K562 (cell line): ENCODE measurements around the gene WSCD2. TPM values are rescaled to one million over a fixed set of nuclear protein-coding genes. Genes with fewer than 3 reads are reported as not detected.

Source experiments
- ATAC-seq: fragments of 200-7000 bp; cut with Tn5 transposase; 3 replicates; pipeline ENCODE4 v1.9.1; 2020; ENCODE audit warnings: moderate library complexity
- BruUV-seq: library from RNA; stranded (reverse); fragments of 400-500 nt; replicated peaks from 2 replicates; lab custom pipeline; 2021; lab: Mats Ljungman, UMichigan
- CTCF ChIA-PET: fragments of 300-600 bp; formaldehyde crosslinking; extraction: SDS; loops from one replicate; lab custom pipeline; 2021; ENCODE audit warnings: low intra/inter-chr PET ratio; lab: Yijun Ruan, JAX
- POLR2A ChIA-PET: fragments of 300-600, 350-650 bp; sonication (Branson Sonifier 250); formaldehyde crosslinking; extraction: SDS; loops from one replicate; lab custom pipeline; 2021; ENCODE audit warnings: antibody characterized with exemption, inconsistent platforms; lab: Yijun Ruan, JAX
- DNase-seq, 4 experiments: peaks; one replicate each; pipeline versions ENCODE4 v3.0.0 to v3.0.0-alpha.2; 2011 to 2018; ENCODE audit warnings: low spot score in 3 of 4, mixed read lengths in 3 of 4; ENCODE audit errors: extremely low read depth in 1 of 4
- FAIRE-seq: peaks from 2 replicates; lab custom pipeline; 2011; peaks lifted over from hg19 to GRCh38; lab: Jason Lieb, UNC
- H2AFZ ChIP-seq: 2 replicates; pipeline ENCODE4 v1.6.0; 2011; ENCODE audit warnings: low read depth, low read length, control low read depth, inconsistent platforms
- H3K27ac ChIP-seq: fragments of 200-600 bp; 3 replicates; pipeline ENCODE4 v1.8.0; 2011; ENCODE audit warnings: low read depth, mild to moderate bottlenecking, control low read depth, inconsistent platforms, low read length, moderate library complexity, mixed read lengths; ENCODE audit errors: extremely low read depth
- H3K27me3 ChIP-seq, 2 experiments: fragments of 300-600 bp in 1 of 2; 2 replicates in 1 of 2; 3 replicates in 1 of 2; pipeline versions ENCODE4 v1.6.0 to v1.8.0; 2011; ENCODE audit warnings: inconsistent platforms in 2 of 2, low read length in 2 of 2, mild to moderate bottlenecking in 1 of 2, mixed read lengths in 1 of 2, moderate library complexity in 1 of 2; ENCODE audit not compliant: control insufficient read depth in 2 of 2, insufficient read depth in 2 of 2
- H3K36me3 ChIP-seq: fragments of 300-600 bp; 3 replicates; pipeline ENCODE4 v1.8.0; 2011; ENCODE audit warnings: mild to moderate bottlenecking, low read length, inconsistent platforms; ENCODE audit not compliant: control insufficient read depth, insufficient read depth
- H3K4me1 ChIP-seq, 2 experiments: fragments of 200-600 bp in 1 of 2; replicated peaks in 1 of 2; 2 replicates in 1 of 2; 3 replicates in 1 of 2; pipeline versions ENCODE4 v1.5.1 to v1.8.0; 2011; ENCODE audit warnings: inconsistent platforms in 2 of 2, low read length in 2 of 2, mild to moderate bottlenecking in 1 of 2, mixed read lengths in 1 of 2, moderate library complexity in 1 of 2; ENCODE audit not compliant: control insufficient read depth in 2 of 2, insufficient read depth in 2 of 2
- H3K4me2 ChIP-seq: 2 replicates; pipeline ENCODE4 v1.6.1; 2011; ENCODE audit warnings: low read length, control low read depth, inconsistent platforms, mixed read lengths; ENCODE audit not compliant: insufficient read depth
- H3K4me3 ChIP-seq: fragments of 200-600 bp; sonication (generic), shearing (Covaris generic); 2 replicates; pipeline ENCODE4 v1.5.1; 2016; ENCODE audit warnings: control low read depth, inconsistent platforms
- H3K79me2 ChIP-seq: fragments of 200-600 bp; 3 replicates; pipeline ENCODE4 v1.8.0; 2011; ENCODE audit warnings: low read length, inconsistent platforms; ENCODE audit not compliant: control insufficient read depth, insufficient read depth
- H3K9ac ChIP-seq, 2 experiments: 2 replicates each; pipeline versions ENCODE4 v1.6.0 to v1.6.1; 2011; ENCODE audit warnings: low read depth in 2 of 2, low read length in 2 of 2, control low read depth in 1 of 2, inconsistent platforms in 1 of 2, mild to moderate bottlenecking in 1 of 2, mixed read lengths in 1 of 2; ENCODE audit not compliant: insufficient read depth in 1 of 2
- H3K9me1 ChIP-seq: one replicate; pipeline ENCODE4 v1.6.0; 2011; ENCODE audit warnings: inconsistent platforms, mild to moderate bottlenecking, low read length, moderate library complexity; ENCODE audit not compliant: control insufficient read depth, insufficient read depth
- H3K9me3 ChIP-seq: replicated peaks from 2 replicates; pipeline ENCODE4 v1.5.1; 2011; ENCODE audit warnings: low read depth, low read length, inconsistent platforms; ENCODE audit not compliant: control insufficient read depth, insufficient read depth
- H4K20me1 ChIP-seq: replicated peaks from 2 replicates; pipeline ENCODE4 v1.6.1; 2011; ENCODE audit warnings: low read length, inconsistent platforms, mixed read lengths; ENCODE audit not compliant: control insufficient read depth, insufficient read depth
- CBFA2T2 ChIP-seq: fragments of 450-650 bp; conservative IDR thresholded peaks from 2 replicates; pipeline ENCODE4 v1.6.1; 2017; ENCODE audit warnings: mild to moderate bottlenecking
- CHD4 ChIP-seq: fragments of 200-600 bp; sonication (generic); IDR thresholded peaks from 3 replicates; pipeline ENCODE4 v1.6.1; 2012; ENCODE audit warnings: low read depth, mild to moderate bottlenecking, mixed read lengths, low read length, inconsistent platforms; ENCODE audit not compliant: insufficient read depth, insufficient replicate concordance, poor library complexity, severe bottlenecking
- EP300 ChIP-seq: IDR thresholded peaks from 2 replicates; pipeline ENCODE4 v1.6.1; 2012; ENCODE audit warnings: low read length, improper control_type of control experiment
- HCFC1 ChIP-seq: IDR thresholded peaks from 2 replicates; pipeline ENCODE4 v1.6.1; 2012; ENCODE audit warnings: low read depth, low read length, improper control_type of control experiment
- JUN ChIP-seq, 2 experiments: sonication (generic) in 1 of 2; formaldehyde crosslinking in 1 of 2; IDR thresholded peaks; 2 replicates each; pipeline versions ENCODE4 v1.6.1 to v1.8.0; 2012 to 2022; ENCODE audit warnings: borderline replicate concordance in 2 of 2, mild to moderate bottlenecking in 2 of 2, improper control_type of control experiment in 1 of 2, low read depth in 1 of 2, low read length in 1 of 2, missing genetic modification reagents in 1 of 2
- MTA3 ChIP-seq: fragments of 450-650 bp; formaldehyde crosslinking; IDR thresholded peaks from 2 replicates; pipeline ENCODE4 v1.6.1; 2017; ENCODE audit warnings: mild to moderate bottlenecking, borderline replicate concordance
- NEUROD1 ChIP-seq: fragments of 150-350 bp; IDR thresholded peaks from 2 replicates; pipeline ENCODE4 v1.6.1; 2014; ENCODE audit warnings: borderline replicate concordance, low read length, low read depth; ENCODE audit not compliant: partially characterized antibody
- PATZ1 ChIP-seq: fragments of 250-450 bp; sonication (Bioruptor Pico); IDR thresholded peaks from 2 replicates; pipeline ENCODE4 v1.5.0; 2020; ENCODE audit warnings: mild to moderate bottlenecking, borderline replicate concordance
- RAD51 ChIP-seq: fragments of 450-650 bp; IDR thresholded peaks from 2 replicates; pipeline ENCODE4 v1.7.1; 2016; ENCODE audit warnings: low read depth, mild to moderate bottlenecking, borderline replicate concordance
- RFX1 ChIP-seq: fragments of 450-650 bp; IDR thresholded peaks from 2 replicates; pipeline ENCODE4 v1.6.1; 2016; ENCODE audit warnings: mild to moderate bottlenecking, moderate library complexity
- SMARCE1 ChIP-seq: fragments of 450-650 bp; IDR thresholded peaks from 2 replicates; pipeline ENCODE4 v1.7.1; 2016; ENCODE audit warnings: mild to moderate bottlenecking
- WGBS: fragments of 100-300 bp; shearing (Covaris generic); methylation state at CpG from one replicate; pipeline ENCODE4 v1.1.6; 2016; ENCODE audit warnings: low coverage, mixed read lengths; ENCODE audit not compliant: insufficient coverage; ENCODE audit errors: missing lambda C conversion rate; 5-methylcytosine and 5-hydroxymethylcytosine counted together
- in situ Hi-C: fragments of 300-500 bp; cut with MboI; formaldehyde crosslinking; loops from 4 replicates; pipeline ENCODE4 v1.15.0; 2018; ENCODE audit warnings: inconsistent platforms, mixed read lengths
- intact Hi-C: fragments of 100-400 bp; cut with micrococcal nuclease; formaldehyde crosslinking; loops from 2 replicates; pipeline ENCODE4 v1.14.2; 2022
- polyA plus RNA-seq, 8 experiments: library from polyadenylated mRNA; depleted of rRNA in 4 of 8; stranded (reverse) in 5 of 8; unstranded in 3 of 8; fragments of >200 nt; fragmentation: Nextera tagmentation in 2 of 8; fragmentation: Illumina TruSeq in 1 of 8; extraction: Ambion mirVana in 2 of 8; extraction: Trizol in 1 of 8; gene quantifications; 2 replicates each; pipeline versions ENCODE4 v1.2.1 to v1.2.3, GENCODE V29; 2011 to 2014; ENCODE audit warnings: inconsistent platforms in 1 of 8, missing spikeins in 1 of 8
- total RNA-seq, 7 experiments: library from RNA; depleted of rRNA in 6 of 7; stranded (reverse); fragments of >200 nt in 6 of 7; fragmentation: Illumina TruSeq in 2 of 7; extraction: Trizol in 2 of 7; gene quantifications; 2 replicates each; pipeline versions ENCODE4 v1.2.1 to v1.2.3, GENCODE V29; 2011 to 2021; ENCODE audit warnings: low replicate concordance in 1 of 7
- TF ChIP-seq, protein P1 (sequence below): fragments of 450-650 bp; formaldehyde crosslinking; conservative IDR thresholded peaks from 2 replicates; pipeline ENCODE4 v1.4.0; 2022; ENCODE audit warnings: mild to moderate bottlenecking, missing genetic modification characterization

The WSCD2 gene
- total and polyA plus RNA-seq, 9 of the 15 experiments (the other 6 are each of a cell fraction or from before 2014, with no cell fraction given): 0.72 to 14.1 (median 4.0) TPM

DNA sequence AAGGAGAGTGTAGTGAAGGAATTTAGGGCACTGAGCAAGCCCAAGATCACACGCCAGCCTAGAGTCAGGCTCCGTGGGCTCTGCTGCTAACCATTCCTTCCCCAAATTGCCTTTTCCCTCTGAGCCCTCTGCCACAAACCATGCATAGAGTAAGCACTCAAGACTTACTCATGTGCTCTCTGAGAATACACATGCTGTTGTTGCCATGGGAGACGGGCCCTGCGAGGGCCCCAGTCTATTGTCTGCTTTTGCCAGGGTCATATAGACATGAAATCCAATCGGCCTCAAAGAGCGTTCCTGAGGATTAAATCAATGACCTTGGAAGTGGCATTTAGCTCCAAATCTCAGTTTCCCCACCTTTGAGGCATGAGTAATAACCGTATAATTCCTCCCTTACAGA, 48.7 kb upstream of the WSCD2 start:
- Histone ChIP-seq H3K27ac (no peak overlapping the region), H4K20me1 (no peaks in the 10 kb centered on the region)
- intact Hi-C loops: no loop called here
- BruUV-seq: no TSS peak
- no peak for TF ChIP-seq NEUROD1
- TF ChIP-seq HCFC1: no peak
- peak; percentile 48 for TF ChIP-seq RFX1
- TF ChIP-seq, all 486 proteins: peak for 1
- ChIA-PET POLR2A (no interaction called here), CTCF (interaction anchor here (0.7 kb wide), 1 partner anchor 378 kb away, joined by 3 read pairs; no protein-coding TSS in a partner anchor)
- H3K4me3 ChIP-seq: no peak overlapping the region
- DNase-seq (no peak), ATAC-seq (no peak), FAIRE-seq (no peak)
- no peak overlapping the region for H2AFZ ChIP-seq
- H3K4me2 ChIP-seq: no peak overlapping the region
- in situ Hi-C loops: no loop called here
- no peaks in the 10 kb centered on the region for H3K4me1 ChIP-seq
- H3K9ac ChIP-seq: no peak overlapping the region
- no peaks in the 10 kb centered on the region for H3K36me3 ChIP-seq
- H3K79me2 ChIP-seq: no peaks in the 10 kb centered on the region
- H3K9me1 ChIP-seq: no peaks in the 10 kb centered on the region
- 11% methylated on average over 7 of the region's 7 CpGs for WGBS
- H3K9me3 ChIP-seq: no peaks in the 10 kb centered on the region
- peaks cover 2 to 17% of the 10 kb centered on the region in 2 experiments; a peak in 4 of 5 replicates for H3K27me3 ChIP-seq

- no peaks in the 10 kb centered on the region for H3K79me2 ChIP-seq
- no peaks in the 10 kb centered on the region for H4K20me1 ChIP-seq
- H3K4me2 ChIP-seq: no peak overlapping the region
- FAIRE-seq (no peak), ATAC-seq (no peak), DNase-seq (no peak)
- no peak overlapping the region for H3K9ac ChIP-seq
- POLR2A ChIA-PET: interaction anchor here (0.6 to 1.3 kb wide), 3 partner anchors 9 to 28 kb away, joined by 3 to 4 read pairs (median 4); no protein-coding TSS in a partner anchor
- 0% methylated on average over 1 of the region's 1 CpG for WGBS
- H3K9me3 ChIP-seq: no peaks in the 10 kb centered on the region
- no peaks in the 10 kb centered on the region for H3K9me1 ChIP-seq
- H3K27me3 ChIP-seq: peaks cover 2 to 6% of the 10 kb centered on the region in 2 experiments; a peak in 2 of 5 replicates
- intact Hi-C loops (no loop called here), in situ Hi-C loops (no loop called here)
- BruUV-seq: no TSS peak
- no peak overlapping the region for H3K27ac ChIP-seq
- no peak overlapping the region for H2AFZ ChIP-seq
- H3K36me3 ChIP-seq: no peaks in the 10 kb centered on the region
- H3K4me3 ChIP-seq: no peak overlapping the region
- no peaks in the 10 kb centered on the region for H3K4me1 ChIP-seq
- CTCF ChIA-PET: no interaction called here
- TF ChIP-seq SMARCE1 (no peak), JUN (IDR thresholded peaks at IDR 0.05; ENCODE audit: borderline replicate concordance, low read depth, low read length) (no peak), JUN (CRISPR knock-in tag; IDR thresholded peaks at IDR 0.05; ENCODE audit: borderline replicate concordance) (no peak), PATZ1 (CRISPR knock-in tag) (no peak), CHD4 (no peak), MTA3 (no peak), RFX1 (no peak), EP300 (no peak), CBFA2T2 (no peak), RAD51 (no peak)
- TF ChIP-seq, protein P1, sequence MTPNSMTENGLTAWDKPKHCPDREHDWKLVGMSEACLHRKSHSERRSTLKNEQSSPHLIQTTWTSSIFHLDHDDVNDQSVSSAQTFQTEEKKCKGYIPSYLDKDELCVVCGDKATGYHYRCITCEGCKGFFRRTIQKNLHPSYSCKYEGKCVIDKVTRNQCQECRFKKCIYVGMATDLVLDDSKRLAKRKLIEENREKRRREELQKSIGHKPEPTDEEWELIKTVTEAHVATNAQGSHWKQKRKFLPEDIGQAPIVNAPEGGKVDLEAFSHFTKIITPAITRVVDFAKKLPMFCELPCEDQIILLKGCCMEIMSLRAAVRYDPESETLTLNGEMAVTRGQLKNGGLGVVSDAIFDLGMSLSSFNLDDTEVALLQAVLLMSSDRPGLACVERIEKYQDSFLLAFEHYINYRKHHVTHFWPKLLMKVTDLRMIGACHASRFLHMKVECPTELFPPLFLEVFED (CRISPR knock-in tag): no peak
Observed at GRCh38 chr12:108082485-108082884, 46.6 kb upstream of the WSCD2 start.
